GM19397 (cell line): Measurements from ENCODE around the gene DNAH14.
"Not testable (repeated sequence)": the region's sequence is repeated elsewhere in the genome, so short reads cannot be mapped to it uniquely, and the experiment has no call there.

ENCODE experiments used
- ATAC-seq: cut with Tn5 transposase; IDR thresholded peaks from one replicate; pipeline ENCODE4 v1.9.1; 2021; ENCODE audit warnings: mild to moderate bottlenecking, moderate library complexity; ENCODE audit not compliant: unreplicated experiment

Gene DNAH14

GRCh38 chr1:225242611-225243010 lies 313.1 kb downstream of the DNAH14 start:
- no peak for ATAC-seq

GRCh38 chr1:225250432-225250831 lies 321.0 kb downstream of the DNAH14 start:
- peak; percentile 93 for ATAC-seq

DNA sequence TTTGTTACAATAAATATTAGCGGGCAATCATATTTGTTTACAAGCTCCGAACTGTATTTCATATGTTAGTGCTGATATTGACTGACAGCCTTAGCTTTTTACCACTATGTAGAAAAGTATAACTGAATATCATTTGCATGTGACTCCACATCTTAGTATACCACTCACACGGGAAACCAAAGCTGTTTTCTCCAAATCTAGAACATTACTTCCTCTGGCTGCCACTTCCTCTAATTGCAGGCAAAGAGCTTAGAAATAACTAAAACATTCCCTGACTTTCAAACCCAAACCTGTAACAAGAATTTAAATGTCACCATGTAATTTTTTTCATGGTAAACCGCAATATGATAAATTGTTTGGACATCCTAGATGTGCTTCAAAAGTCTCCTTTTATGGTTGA lies 323.7 kb downstream of the DNAH14 start:
- ATAC-seq: no peak

DNA sequence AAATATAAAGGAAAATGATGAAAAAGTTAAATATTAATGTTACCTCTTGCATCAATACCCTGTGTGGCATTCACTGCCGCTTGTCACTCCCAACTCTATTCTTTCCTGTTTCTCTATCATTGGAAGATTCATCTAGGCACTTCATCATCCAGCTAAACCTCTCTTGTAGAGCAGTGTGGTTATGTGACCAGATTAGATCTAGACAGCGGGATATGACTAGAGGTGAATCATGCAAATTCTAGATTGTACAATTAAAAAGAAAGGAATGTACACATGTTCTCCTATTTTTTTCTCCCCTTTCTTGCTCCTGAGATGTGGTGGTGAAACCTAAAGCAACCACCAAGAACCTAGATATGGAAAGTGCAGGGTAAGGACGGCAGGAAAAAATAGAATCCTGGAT lies 324.3 kb downstream of the DNAH14 start:
- no peak for ATAC-seq

- ATAC-seq: no peak
These were observed 325.2 kb downstream of the DNAH14 start for GRCh38 chr1:225254676-225255075.

DNA sequence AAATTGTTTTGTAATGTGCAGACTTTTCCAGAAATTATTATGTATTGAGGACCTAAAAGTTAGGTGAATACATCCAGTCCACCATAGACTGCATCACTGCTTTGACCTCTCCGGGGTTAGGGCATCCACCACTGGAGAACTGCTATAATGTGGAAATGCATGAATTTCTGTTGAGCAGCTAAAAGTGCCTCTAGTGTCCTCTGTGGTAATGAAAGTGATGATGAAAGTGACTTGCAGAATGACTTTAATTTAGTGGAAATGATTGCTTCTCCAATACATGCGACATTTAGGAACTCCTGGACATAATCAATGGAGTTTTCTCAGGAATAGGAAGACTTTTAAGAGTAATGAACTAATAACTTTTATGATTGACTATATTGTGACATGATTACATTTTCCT lies 327.6 kb downstream of the DNAH14 start:
- no peak for ATAC-seq

- ATAC-seq: no peak
These were observed 329.3 kb downstream of the DNAH14 start for GRCh38 chr1:225258811-225259210.

GRCh38 chr1:225259542-225259941 lies 330.1 kb downstream of the DNAH14 start:
- ATAC-seq: no peak

- no peak for ATAC-seq
These were observed 330.8 kb downstream of the DNAH14 start for GRCh38 chr1:225260319-225260718.

DNA sequence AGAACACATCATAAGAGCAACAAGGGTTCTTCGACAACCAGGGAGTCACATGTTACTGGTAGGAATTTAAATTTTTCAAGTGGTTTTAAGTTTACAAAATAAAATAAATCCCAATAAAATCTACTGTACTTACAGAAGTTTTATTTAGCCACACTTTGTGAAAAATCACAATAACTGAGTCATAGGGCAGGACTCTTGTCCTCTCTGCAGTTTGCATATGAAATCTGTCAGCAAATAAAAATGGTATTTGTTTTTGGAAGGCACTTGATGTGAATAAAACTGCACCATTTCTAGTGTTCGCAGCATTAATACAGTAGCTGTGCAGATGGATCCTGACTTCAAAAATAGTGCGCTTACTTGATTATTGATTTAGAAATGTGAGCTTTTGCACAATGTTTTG lies 348.0 kb downstream of the DNAH14 start:
- ATAC-seq: no peak

DNA sequence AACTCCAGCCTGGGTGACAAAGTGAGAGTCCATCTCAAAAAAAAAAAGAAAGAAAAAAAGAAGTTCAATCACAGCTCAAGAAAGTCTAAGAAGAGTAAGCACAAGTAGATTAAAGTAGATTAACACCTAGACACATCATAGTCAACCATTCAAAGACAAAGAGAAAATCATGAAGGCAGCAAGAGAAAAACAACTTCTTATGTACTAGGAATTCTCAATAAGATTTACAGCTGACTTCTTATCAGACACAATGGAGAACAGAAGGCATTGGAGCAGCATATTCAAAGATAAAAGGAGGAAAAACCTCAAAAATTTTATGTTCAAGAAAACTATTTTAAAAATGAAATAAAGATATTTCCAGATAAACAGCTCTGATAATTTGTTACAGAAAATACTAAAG lies 351.1 kb downstream of the DNAH14 start:
- ATAC-seq: no peak

DNA sequence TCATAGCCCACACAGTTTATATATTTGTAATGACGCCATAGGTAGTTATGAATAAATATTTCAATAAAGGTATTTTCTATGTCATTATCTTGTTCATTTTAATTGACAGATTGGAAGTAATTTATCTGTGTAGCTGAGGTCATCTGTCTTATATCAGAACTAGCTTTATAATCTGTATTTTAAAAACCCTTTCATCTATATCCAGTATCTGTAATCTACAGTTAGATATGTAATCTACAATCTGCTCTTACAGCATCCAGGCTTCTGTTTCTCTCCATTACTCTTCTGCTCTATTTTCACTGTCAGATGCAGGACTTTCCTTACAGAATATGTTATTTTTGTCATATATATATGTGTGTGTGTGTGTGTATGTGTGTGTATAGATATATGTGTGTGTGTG lies 360.8 kb downstream of the DNAH14 start:
- no peak for ATAC-seq

DNA sequence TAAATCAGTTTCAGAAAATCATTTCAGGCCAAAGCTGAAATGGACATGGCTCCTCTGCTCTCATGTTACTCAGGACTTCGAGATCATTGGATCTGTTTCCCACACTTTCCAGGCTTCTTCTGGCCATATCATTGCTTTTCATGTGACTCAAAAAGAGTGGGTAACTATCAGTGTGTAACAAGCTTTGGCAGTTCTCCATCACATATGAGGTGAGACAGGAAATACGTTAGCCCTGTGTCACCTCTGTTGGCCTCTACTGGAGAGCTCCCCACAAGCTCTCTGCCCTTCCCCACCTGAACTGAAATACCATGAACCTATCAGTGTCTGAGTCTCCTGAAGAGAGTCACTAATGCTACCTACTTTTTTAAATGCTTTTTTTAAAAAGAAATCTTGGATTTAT lies 370.1 kb downstream of the DNAH14 start:
- ATAC-seq: no peak

- ATAC-seq: no peak
These were observed 370.9 kb downstream of the DNAH14 start for GRCh38 chr1:225300381-225300780.

GRCh38 chr1:225304996-225305395 lies 375.5 kb downstream of the DNAH14 start:
- no peak for ATAC-seq

DNA sequence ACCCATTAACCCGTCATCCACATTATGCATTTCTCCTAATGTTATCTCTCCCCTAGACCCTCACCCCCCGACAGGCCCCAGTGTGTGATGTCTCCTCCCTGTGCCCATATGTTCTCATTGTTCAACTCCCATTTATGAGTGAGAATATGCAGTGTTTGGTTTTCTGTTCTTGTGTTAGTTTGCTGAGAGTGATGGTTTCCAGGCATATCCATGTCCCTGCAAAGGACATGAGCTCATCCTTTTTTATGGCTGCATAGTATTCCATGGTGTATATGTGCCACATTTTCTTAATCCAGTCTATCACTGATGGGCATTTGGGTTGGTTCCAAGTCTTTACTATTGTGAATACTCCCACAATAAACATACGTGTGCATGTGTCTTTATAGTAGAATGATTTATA lies 381.1 kb downstream of the DNAH14 start:
- not testable (repeated sequence) for ATAC-seq

DNA sequence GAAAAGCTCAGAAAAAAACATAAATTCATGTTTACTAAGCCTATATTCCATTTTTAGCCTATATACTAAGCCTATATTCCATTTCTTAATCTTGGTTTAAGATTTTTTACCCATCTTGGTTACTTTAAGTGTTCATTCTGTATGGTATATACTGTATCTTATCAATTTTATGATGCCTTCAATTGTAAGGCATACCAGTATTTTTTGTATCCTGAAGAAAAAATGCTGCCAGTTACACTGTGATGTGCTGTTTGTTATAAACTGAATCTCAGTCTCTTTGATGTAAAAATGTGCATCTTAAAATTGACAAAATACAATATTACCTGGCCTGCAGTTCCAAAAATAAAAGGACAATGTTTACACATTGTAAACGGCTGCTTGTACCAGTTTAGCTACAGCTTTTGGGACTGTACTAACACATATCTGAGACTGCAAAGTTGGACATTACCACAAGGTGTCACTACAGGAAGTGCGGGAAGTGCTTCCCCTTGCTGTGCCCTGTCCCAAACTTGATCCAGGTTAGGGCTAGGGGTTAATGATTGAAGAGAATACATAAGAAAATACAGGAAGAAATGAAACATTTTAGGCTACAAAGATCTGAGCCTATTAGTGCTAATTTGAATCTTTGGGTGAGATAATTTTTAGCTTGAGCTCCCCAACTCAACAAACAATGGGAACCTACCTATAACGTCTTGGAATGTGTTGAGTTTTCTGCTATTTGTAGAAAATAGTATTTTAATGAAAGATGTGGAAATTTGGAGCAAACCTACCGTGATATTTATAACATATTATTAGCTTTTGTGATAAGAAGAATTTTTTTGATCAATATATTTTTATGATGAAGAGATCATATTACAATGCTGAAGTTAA lies 389.5 kb downstream of the DNAH14 start:
- peak; percentile 79 for ATAC-seq

DNA sequence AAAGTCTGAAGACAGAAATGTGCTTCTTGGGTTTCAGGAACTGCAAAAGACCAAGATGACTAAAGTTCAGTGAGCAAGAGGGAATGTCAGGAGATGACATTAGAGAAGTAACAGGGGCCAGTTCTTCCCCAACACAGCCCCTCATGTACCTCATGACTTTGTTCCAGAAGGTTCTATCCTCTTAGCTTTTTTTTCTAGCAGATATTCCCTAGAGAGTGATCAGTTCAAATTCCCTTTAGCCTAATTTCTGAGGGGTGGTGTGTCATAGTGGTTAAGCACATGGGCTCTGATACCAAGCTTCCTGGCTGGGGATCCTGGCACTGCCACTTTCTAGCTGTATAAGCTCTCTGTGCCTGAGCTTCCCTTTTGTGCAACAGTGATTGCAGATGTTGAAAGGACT lies 390.4 kb downstream of the DNAH14 start:
- ATAC-seq: no peak

- no peak for ATAC-seq
These were observed 392.3 kb downstream of the DNAH14 start for GRCh38 chr1:225321784-225322183.

DNA sequence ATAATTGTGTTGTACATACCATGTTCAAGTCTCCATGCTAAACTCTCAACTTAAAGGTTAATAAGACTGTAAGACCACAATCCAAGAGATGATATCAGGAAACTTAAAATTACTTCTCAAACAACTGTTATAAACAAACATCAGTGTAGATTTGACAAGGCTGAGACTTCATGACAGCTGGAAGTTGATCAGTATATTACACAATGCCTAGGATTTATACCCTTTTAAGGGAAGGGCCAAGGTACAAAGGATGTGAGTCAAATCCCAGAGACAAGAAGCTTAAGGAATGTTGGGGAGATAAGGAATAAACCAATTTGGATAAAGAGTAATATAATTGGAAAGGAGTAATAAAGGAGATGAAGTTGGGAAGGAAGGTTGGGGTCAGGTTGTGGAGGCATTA lies 399.6 kb downstream of the DNAH14 start:
- ATAC-seq: no peak

- ATAC-seq: not testable (repeated sequence)
These were observed 400.5 kb downstream of the DNAH14 start for GRCh38 chr1:225329996-225330395.

GRCh38 chr1:225332686-225333085 lies 403.2 kb downstream of the DNAH14 start:
- ATAC-seq: no peak
